ENCODE data around the gene VAT1L. TPM values are rescaled to one million over a fixed set of nuclear protein-coding genes. Genes with fewer than 3 reads are reported as not detected.

The VAT1L gene
- total RNA-seq, 1 experiment from 2014 or later = not detected

DNA sequence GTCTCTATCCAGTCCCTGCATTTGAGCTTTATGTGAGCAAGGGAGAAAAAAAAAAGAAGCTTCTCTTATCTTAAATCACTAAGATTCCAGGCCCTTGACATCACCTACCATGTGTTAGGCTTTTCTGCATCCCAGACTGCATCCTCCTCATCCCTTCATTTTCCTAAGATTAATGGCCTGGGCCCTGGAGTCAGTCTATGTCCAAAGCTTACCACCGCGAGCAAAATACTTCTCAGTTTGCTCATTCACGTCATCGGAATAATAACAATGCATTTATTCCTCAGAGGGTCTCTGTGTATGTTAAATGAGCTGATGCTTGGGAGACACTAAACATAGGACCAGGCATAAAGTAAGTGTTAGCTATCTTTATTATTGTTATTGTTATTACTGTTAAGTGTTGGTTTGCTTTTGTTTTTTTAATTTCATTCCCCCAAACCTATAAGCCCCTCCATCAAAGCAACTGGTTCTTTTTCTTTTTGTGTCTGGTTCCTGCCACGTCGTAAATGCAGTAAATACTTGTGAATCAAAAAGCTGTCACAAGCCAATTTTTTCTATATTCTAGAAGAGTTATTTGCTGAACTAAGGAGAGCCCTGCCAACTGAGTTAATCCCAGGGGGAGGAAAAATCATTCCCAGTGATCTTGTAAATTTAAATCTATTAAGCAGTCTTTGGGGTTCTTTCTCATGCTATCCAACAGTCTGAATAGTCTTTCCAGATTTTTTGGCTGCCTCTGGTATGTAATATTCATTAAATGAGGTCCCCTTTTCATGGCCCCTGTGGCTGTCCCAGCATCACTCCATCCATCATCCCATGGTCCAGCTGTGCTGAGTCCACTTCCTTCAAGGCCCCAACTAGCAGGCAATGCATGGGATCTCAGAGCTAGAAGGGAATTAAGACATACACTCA is 46.5 kb downstream of the VAT1L start:
- DNase-seq (ENCODE audit: low spot score) = no peak

DNA sequence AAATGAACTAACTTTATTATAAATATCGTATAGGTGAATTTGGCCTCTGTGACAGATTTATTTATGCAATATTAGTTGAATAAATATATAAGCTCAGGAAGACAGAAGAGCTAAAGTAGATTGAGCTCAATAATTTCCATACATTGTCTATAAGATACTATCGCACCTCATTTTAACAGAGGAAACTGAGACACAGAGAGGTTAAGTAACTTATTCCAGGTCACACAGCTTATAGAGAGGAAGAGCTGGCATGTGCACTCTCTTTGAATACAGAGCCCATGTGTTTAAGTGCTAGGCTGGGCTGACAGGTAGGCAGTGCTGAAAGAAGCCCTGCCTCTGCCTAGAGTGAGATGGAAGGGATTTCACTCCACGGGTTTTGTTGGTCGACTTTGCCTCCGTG is 48.4 kb downstream of the VAT1L start:
- DNase-seq (ENCODE audit: low spot score) = no peak

DNA sequence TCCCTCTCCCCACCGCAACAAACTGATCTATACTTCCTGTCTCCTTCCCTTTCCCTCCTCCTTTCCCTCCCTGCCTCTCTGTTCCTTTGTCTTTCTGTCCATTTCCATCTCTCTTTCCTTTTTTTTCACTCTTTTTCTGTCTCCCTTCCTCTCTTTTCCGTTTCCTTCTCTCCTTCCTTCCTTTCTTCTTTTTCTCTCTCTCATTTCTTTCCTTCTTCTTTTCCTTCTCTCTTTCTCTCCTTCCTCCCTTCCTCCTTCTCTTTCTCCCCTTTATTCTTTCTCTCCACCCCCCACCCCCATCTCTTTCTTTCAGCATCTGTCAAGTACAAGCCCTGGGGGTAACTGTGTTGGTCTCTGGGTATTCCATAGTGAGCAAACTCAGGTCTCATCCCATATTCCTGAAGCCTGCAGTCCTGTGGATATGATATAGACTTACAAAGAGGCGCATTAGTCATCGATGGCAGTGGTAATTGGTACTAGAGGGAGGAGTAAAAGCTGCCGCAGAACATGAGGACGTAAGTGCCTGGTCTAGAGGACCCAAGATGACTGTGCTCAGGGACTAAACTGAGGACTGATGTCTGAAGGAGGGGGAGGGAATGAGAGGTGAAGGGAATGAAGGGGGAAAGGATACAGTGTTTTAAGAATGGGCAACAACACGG is 50.4 kb downstream of the VAT1L start:
- no peak for DNase-seq (ENCODE audit: low spot score)

DNA sequence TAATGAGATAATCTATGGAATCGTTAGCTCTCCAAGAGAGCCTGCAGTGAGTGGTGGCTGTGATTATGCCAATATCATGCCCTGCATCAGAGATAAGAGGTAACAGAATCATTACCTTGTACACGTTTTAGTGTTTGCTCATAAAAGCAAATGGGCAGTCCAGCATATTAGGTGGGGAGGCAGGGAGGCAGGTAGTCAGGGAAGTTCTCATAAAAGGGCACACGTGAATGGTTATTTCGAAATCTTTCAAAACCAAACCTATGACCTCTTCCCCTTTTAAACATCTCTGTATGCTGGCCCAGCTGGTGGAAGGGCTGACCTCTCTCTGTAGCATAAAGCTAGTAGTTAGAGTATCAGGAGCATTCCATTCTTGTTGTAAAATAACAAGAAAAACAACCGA is 51.7 kb downstream of the VAT1L start:
- no peak for DNase-seq (ENCODE audit: low spot score)

DNA sequence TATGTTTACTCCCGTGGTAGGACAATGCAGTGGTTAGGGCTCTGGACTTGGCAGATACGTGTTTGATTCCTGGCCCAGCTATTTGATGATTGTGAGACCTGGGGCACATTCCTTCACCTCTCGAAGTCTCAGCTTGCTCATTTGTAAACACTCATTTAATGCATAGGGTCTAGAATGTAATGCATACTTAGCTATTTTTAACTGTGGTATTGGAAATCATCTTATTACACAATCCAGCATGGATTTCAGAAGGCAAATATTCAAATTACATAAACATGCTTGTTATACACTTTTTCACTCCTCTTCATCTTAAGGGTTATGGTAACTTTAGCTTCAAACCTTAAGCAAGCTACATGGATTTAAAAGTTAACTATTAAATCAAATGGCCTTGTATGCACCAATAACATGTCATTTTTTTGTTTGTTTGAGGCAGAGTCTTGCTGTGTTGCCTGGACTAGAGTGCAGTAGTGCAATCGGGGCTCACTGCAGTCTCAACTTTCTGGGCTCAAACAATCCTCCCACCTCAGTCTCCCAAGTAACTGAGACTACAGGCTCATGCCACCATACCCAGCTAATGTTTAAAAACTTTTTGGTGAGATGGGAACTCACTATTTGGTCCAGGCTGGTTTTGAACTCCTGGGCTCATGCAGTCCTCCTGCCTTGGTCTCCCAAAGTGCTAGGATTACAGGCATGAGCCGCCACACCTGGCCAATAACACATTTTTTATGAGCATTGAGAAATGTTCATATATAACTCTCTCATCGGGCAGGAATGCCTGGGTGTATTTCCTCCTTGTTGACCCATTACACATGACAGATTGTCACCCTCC is 52.5 kb downstream of the VAT1L start:
- no peak for DNase-seq (ENCODE audit: low spot score)

DNA sequence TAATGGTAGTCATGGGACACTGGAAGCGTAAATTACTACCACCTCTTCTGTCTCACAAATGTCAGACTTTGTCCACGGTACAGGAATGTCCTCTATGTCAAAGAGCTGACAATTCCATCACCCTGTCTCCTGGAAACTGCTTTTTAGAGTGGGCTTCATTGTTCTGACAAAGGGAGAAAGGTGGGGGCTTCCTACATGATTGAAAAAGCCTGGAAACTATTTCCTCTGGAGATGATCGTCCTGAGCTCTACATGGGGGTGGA is 53.1 kb downstream of the VAT1L start:
- no peak for DNase-seq (ENCODE audit: low spot score)

DNA sequence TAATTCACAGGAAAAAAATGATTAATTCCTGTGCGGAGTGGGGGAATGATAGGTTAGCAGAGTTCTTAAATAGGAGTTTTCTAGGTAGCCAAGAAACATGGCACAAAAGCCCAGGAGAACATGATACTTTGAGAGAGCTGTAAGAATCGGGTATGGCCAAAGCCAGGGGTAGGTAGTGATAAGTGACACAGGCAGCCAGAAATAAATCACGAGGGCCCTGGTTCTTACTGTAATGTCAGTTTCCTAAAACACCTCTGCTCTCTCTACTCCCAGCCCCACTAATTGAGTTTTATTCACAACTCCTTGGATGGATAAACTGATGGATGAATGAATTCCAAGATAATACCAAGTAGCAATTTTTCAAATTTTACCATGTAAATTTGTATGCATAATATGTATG is 54.1 kb downstream of the VAT1L start:
- DNase-seq (ENCODE audit: low spot score) = no peak

DNA sequence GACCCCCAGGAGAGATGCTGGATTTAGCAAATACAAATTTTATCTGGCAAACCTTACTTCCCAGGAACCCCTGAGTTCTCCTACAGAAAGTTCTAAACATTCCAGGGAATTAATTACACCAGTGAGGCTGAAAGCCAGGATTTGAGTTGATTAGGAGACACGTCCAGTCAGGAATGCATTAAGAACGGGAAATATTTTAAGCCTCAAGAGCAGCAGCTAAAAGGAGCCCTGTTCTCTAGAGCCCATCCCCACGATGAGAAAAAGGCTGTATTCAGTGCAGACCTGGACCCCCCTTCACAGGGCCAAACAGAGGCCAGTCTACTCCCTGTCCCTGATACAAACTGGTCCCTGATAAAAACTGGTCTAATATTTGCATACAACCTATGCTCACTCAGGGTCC is 55.0 kb downstream of the VAT1L start:
- DNase-seq (ENCODE audit: low spot score) = no peak

DNA sequence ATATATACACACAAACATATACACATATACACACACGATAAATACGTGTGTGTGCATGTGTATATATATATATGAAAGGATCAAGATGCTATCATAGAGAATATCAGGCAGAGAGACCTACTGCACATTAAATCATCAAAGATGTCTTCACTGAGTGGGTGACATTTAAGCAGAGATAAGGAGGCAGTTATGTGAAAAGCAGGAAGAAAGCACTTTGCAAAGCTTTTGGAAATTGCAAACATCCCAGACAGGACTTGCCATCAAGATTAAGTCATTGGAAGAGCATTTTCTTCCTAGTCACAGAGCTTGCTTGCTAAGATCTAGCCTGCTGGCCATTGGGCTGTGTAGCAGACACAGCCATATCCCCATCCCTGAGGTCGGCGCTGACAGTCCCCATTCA is 56.4 kb downstream of the VAT1L start:
- DNase-seq (ENCODE audit: low spot score) = no peak

DNA sequence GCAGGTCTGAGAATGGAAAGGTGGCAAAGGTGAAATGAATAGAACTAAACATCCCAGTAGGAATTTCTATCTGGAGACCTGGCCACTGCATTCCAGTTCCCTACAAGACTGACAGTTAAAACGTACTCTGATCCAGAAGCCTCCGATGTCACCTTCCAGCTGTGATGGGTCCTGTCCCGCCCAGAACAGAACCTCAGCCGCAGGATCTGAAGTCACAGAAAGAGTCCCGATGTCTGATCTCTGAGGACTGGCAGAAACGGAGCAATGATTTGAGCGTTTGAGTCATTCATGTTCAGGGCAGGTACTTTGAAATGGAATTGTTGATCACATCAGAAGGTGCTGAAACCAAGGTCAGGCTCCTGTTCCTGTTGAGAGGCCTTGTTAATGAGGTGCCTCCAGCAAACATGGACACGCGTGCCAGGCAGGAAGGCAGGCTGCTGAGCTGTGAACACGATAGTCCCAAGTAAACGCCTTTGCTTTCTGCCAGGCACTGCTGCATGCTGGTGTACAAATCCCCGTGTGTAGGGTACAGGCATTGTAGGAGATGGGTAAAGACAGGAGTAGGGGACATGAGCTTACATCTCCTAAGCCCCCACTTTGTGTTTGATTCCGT is 61.4 kb downstream of the VAT1L start:
- DNase-seq (ENCODE audit: low spot score) = no peak

DNA sequence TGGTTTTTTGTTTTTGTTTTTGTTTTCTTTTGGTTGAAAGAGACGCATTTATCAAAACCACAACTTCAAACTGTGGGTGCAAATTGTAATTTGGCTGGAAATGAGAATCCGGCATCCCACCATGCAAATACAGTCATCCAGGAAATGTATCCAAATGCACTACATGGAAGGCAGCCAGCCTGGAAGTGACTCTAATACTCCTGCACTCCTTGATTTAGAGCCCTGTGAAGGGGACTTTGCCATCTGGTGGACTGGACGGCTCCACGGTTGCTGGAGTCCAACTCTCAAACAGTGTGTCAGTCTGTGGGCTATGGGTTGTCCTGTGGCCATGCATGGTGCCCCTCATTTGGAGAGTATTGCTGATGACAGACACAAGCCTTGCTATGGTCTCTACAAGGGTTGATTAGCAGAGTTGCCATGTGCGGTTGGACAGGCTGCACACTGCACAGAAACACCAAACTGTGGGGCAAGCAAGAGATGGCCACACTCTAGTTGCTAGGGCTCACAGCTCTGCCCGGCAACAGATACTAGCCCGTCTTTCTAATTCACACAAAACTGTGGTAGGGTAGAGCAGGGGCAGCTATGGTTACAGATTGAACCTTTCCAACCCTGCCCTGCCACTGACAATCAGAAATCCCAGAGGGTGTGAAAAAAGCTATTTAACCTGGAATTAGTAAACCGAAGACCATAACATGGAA is 62.4 kb downstream of the VAT1L start:
- no peak for DNase-seq (ENCODE audit: low spot score)

DNA sequence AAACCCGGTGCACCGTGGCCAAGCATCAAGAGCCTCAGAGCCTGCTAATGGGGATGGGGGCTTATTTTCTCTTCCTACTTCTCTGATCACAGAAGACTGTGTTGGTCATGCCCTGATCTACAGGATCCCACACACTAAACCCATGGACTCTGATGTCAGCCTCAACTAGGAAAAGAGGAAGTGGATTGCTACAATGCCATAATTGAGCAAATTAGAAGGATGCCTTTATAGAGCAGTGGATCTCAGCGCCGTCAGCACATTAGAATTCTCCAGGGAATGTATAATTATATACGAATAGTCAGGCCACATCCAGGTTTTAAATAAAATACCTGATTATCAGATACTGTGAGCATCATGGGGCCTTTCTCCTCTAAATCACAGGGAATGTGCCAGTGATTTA is 64.8 kb downstream of the VAT1L start:
- DNase-seq (ENCODE audit: low spot score) = no peak

DNA sequence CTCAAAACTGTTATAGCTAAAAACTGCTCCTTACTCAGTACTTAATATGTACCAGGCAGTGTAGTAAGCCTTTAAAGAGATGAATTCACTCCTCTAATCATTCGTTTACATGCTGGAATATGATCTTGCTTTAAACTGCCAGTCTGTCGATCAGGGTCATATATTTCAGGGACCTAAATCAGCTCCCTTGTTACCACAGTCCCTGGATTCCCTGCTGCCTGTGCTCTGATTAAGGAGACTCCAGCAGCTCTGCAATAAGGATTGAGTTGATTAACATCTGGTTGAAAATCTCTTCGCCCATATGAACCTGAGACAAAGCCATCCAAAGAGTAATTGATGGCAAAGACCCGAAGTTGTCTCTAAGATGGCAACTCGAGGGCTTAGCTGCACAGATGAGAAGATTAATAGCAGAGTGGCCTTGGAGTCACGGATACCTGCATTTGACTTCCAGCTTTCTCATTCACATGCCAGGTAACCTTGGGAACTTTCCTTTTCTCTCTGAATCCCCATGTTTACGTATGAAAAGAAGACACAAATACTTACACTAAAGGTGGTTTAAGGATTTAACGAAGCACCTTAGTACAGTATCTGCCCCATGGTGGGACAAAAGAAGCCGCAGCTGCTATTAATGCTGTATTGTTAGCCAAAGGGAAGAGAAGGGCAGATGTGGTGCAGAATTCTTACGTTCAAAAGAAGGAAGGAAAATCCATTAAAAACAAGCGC is 68.2 kb downstream of the VAT1L start:
- no peak for DNase-seq (ENCODE audit: low spot score)

DNA sequence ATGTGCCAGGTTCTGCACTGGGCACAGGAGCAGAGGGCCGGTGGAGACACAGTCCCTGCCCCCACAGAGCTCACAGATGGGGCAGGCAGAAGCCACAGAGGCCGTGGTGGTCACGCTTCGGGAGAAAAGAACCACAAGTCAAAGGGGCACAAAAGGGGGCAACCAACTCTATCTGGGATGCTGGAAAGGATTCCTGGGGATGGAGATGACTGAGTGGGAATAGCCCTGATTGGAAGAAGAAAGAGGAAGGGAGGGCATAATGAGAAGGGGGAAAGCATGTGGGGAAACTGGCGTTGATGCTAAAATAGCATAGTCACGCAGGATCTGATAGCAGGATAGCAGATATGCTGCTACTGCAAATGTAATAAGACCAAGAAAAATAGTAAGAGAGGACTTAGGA is 69.7 kb downstream of the VAT1L start:
- DNase-seq (ENCODE audit: low spot score) = no peak

DNA sequence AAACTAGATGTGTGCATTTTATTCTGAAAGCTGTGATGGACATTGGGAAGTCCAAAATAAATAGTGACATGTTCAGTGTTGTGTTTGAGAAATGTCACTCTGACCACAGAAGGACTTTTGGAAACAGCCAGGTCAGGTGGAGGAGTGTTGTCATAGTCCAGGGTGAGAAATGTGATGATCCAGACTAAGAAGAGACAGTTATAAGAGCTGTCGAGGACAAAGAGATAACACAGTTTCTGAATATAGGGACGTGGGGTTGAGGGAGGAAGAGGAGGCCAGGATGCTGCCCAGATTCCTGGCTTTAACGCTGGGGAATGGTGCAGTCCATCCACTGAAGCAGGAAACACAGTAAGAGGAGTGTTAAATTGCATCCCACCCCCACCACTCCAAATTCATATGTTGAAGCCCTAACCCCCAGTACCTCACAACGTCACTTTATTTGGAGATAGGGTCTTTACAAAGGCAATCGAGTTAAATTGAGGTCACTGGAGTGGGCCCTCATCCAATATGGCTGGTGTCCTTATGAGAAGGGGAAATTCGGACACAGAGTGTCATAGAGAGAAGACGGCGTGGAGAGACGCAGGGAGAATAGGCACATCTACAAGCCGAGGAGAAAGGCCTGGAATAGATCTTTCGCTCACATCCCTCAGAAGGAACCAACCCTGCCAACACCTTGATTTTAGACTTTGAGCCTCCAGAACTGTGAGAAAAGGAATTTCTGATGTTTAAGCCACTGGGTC is 71.3 kb downstream of the VAT1L start:
- DNase-seq (ENCODE audit: low spot score) = no peak

DNA sequence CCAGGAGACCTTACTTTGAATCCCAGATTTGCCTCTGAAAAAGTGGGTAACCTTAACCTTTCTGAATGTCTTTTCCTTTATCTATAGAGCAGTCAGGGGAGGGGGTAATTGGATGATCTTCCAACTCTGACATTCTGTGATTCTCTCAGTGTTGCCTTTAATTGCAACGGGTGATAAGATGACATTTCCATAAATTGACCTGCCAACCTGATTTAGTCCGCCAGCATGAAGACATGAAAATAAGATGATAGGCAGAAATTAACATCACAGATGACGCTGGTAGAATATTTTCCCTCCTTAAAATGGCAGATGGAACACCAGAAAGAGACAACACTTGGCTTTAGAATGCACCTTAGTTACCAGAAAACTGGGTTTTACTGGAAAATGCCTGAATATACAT is 72.6 kb downstream of the VAT1L start:
- DNase-seq (ENCODE audit: low spot score) = no peak

DNA sequence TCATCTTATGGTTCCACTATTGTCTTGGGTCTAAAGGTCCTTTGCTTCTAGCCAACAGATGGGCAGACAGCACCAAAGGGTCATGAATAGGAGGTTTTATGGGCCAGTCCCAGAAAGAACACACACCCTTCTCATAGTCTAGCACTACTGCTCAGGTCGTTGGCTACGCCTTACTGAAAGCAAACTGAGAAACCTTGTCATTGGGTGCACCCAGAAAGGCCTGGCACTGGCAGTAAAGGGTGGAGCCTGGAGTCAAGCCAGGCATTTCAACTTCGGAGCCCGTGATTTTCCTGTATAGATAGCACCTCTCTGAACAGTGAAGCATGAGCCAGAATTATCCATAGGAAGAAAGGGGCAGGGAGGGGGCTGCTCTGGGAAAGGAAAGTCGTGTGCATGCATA is 74.9 kb downstream of the VAT1L start:
- DNase-seq (ENCODE audit: low spot score) = peak; percentile 61

DNA sequence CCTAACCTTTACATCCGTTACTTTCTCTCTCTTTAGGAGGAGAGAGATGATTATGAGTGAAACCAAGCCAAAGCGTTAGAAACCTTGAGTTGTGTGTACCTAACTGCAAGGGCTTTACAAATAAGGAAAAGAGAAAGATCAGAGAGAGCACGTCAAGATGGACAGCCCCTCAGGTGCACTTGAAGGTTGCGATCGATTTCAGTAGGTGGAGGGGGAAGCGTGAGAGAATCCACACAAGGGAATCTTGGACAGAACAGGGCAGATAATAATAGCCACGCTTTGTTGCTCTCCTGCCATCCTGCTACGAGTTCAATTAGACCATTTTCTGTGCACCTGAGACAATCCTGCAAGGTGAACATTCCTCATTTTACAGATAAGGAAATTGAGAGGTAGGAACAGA is 78.4 kb downstream of the VAT1L start:
- DNase-seq (ENCODE audit: low spot score) = no peak

DNA sequence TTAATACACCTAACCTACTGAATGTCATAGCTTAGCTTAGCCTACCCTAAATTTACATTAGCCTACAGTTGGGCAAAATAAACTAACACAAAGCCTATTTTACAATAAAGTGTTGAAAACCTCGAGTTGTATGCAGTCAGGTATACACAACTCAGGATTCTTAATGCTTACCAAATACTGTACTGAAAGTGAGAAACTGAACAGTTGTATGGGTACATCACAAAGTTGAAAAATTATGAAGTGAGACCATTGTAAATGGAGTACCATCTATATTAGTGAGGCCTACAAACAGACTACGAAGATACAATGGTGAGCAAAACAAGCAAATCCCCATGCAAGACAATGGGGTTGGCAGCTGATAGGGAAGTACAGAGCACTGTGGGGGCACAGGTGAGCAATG is 79.7 kb downstream of the VAT1L start:
- no peak for DNase-seq (ENCODE audit: low spot score)

DNA sequence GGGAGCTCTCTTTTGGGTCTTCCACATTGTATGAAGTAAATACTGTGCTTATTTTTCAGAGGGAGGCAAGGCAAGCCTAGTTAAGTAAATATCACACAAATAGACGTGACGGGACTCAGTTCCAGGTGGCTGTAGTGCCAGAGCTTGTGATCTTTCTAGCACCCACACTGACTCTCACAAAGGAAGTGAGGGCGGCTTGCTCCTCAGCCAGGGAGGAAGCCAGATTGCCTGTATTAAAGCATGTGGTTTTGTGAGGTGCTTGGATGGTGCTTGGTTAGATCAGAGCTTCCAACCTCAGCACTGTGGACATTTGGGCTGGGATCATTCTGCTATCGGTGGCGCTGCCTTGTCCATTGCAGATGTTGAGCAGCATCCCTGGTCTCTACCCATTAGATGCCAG is 80.1 kb downstream of the VAT1L start:
- DNase-seq (ENCODE audit: low spot score) = no peak
